ENCODE results near the gene KCTD2. TPM values are rescaled to one million over a fixed set of nuclear protein-coding genes. Genes with fewer than 3 reads are reported as not detected.
A peak's percentile ranks its signal among the peaks of the same experiment; 100 is the strongest.

The KCTD2 gene
- polyA plus RNA-seq, 2 of the 4 experiments (the other 2 are of a cell fraction): 18.8 to 31.3 TPM

DNA sequence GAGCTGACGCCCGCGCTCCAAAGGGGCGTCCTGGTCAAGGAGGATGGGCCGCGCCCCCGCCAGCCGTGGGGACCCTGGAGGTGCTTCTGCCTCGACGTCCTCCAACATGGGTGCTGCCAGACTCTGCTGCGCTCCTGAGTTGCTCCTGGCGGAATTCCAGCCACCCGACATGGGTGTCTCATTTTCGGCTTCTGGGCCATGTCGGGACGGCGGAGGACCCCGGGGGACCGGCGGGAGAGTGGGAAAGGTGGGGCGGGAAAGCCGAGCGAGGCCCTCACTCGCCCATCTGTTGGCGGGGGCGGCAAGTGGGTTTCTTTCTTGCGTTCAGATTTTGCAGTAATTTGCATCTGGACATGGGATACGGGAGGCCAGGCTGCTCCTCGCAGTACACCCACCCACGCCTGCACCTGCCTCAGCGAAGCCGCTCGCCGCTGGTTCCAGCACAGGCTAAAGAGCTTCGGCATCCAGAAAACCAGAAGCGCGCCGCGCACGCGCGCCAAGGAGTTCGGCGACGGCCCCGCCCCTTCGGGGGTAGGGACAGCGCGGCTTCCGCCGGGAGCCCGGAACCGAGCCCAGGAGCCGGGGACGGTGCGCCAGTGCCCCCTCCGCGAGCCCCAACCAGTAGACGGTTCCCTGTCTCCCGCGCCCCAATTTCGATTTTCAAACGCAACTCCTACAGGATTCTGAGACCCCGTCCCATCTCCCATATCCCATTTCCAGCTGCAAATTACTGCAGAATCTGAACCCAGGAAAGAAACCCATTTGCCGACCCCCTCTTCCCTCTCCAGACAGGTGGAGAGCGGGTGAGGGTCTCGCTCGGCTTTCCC lies 62.6 kb downstream of the KCTD2 start, which contains the start of gene ARMC7:
Gene ARMC7, plus strand, starts transcription at position 563 of the 827 bp plus-strand sequence. CDS start 320 bp downstream, outside the sequence.
- WGBS (ENCODE audit: missing lambda C conversion rate): 4% methylated on average over 67 of the region's 68 CpGs
- Histone ChIP-seq H3K4me2 (peak within 1 kb of the TSS; percentile 91), H3K4me1 (peaks cover 22% of the 10 kb centered on the region), H3K9me3 (no peaks in the 10 kb centered on the region), H3K4me3 (peak within 1 kb of the TSS; percentile 77), H3K27ac (peak within 1 kb of the TSS; percentile 91 to 94)
- POLR2A ChIA-PET: interaction anchor here (0.6 to 3.1 kb wide), 12 partner anchors 14 to 137 kb away, joined by 3 to 20 read pairs (median 4); partner anchors contain the start of genes ATP5PD, KCTD2, NT5C and NUP85
- CTCF ChIA-PET: interaction anchor here (1.0 to 81.8 kb wide), 6 partner anchors 12 to 211 kb away, joined by 3 to 3429 read pairs (median 406); partner anchors contain the start of genes ARMC7, ATP5PD, KCTD2 and NT5C
- ATAC-seq: peak; percentile 78 to 80
- TF ChIP-seq, protein P1, sequence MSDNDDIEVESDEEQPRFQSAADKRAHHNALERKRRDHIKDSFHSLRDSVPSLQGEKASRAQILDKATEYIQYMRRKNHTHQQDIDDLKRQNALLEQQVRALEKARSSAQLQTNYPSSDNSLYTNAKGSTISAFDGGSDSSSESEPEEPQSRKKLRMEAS (IDR thresholded peaks at IDR 0.05): peak; percentile 84
- TF ChIP-seq CHD4 (IDR thresholded peaks at IDR 0.05; ENCODE audit: borderline replicate concordance) (no peak), RAD21 (conservative IDR thresholded peaks at IDR 0.05 in 1 of 2, IDR thresholded peaks at IDR 0.05 in 1 of 2) (peak; percentile 32 to 46), MYC (IDR thresholded peaks at IDR 0.05; ENCODE audit: borderline replicate concordance, low read length) (peak; percentile 14; the same call in 1 of the 2 replicates), POLR2A (IDR thresholded peaks at IDR 0.05; ENCODE audit: low read length) (peak; percentile 83), EHF (CRISPR knock-in tag; IDR thresholded peaks at IDR 0.05) (no peak), TP53 (CRISPR knock-in tag; IDR thresholded peaks at IDR 0.05) (0 out of 2 replicates have a peak, but pooled peaks have one; percentile 73), ESRRA (IDR thresholded peaks at IDR 0.05; ENCODE audit: borderline replicate concordance, low read length) (no peak), POLR2AphosphoS2 (conservative IDR thresholded peaks at IDR 0.05; ENCODE audit: low read length) (peak; percentile 78), JUN (IDR thresholded peaks at IDR 0.05) (peak; percentile 65 to 84; a peak in 4 of 5 replicates), TFCP2L1 (CRISPR knock-in tag; IDR thresholded peaks at IDR 0.05) (0 out of 2 replicates have a peak, but pooled peaks have one; percentile 31), SMC3 (IDR thresholded peaks at IDR 0.05) (peak; percentile 22; the same call in 2 of the 3 replicates)
- TF ChIP-seq, protein P2, sequence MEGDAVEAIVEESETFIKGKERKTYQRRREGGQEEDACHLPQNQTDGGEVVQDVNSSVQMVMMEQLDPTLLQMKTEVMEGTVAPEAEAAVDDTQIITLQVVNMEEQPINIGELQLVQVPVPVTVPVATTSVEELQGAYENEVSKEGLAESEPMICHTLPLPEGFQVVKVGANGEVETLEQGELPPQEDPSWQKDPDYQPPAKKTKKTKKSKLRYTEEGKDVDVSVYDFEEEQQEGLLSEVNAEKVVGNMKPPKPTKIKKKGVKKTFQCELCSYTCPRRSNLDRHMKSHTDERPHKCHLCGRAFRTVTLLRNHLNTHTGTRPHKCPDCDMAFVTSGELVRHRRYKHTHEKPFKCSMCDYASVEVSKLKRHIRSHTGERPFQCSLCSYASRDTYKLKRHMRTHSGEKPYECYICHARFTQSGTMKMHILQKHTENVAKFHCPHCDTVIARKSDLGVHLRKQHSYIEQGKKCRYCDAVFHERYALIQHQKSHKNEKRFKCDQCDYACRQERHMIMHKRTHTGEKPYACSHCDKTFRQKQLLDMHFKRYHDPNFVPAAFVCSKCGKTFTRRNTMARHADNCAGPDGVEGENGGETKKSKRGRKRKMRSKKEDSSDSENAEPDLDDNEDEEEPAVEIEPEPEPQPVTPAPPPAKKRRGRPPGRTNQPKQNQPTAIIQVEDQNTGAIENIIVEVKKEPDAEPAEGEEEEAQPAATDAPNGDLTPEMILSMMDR (IDR thresholded peaks at IDR 0.05): peak; percentile 18; the same call in 1 of the 3 replicates
- TF ChIP-seq, protein P3, sequence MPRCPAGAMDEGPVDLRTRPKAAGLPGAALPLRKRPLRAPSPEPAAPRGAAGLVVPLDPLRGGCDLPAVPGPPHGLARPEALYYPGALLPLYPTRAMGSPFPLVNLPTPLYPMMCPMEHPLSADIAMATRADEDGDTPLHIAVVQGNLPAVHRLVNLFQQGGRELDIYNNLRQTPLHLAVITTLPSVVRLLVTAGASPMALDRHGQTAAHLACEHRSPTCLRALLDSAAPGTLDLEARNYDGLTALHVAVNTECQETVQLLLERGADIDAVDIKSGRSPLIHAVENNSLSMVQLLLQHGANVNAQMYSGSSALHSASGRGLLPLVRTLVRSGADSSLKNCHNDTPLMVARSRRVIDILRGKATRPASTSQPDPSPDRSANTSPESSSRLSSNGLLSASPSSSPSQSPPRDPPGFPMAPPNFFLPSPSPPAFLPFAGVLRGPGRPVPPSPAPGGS (IDR thresholded peaks at IDR 0.05): peak; percentile 74
- TF ChIP-seq, protein P4, sequence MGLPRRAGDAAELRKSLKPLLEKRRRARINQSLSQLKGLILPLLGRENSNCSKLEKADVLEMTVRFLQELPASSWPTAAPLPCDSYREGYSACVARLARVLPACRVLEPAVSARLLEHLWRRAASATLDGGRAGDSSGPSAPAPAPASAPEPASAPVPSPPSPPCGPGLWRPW (IDR thresholded peaks at IDR 0.05): no peak
- TF ChIP-seq, protein P5, sequence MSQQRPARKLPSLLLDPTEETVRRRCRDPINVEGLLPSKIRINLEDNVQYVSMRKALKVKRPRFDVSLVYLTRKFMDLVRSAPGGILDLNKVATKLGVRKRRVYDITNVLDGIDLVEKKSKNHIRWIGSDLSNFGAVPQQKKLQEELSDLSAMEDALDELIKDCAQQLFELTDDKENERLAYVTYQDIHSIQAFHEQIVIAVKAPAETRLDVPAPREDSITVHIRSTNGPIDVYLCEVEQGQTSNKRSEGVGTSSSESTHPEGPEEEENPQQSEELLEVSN (IDR thresholded peaks at IDR 0.05; ENCODE audit: borderline replicate concordance, low read depth): peak; percentile 89
- FAIRE-seq: no peak
- DNase-seq (ENCODE audit: low read depth in 1 of 2, low spot score in 1 of 2): peak; percentile 85 to 97

DNA sequence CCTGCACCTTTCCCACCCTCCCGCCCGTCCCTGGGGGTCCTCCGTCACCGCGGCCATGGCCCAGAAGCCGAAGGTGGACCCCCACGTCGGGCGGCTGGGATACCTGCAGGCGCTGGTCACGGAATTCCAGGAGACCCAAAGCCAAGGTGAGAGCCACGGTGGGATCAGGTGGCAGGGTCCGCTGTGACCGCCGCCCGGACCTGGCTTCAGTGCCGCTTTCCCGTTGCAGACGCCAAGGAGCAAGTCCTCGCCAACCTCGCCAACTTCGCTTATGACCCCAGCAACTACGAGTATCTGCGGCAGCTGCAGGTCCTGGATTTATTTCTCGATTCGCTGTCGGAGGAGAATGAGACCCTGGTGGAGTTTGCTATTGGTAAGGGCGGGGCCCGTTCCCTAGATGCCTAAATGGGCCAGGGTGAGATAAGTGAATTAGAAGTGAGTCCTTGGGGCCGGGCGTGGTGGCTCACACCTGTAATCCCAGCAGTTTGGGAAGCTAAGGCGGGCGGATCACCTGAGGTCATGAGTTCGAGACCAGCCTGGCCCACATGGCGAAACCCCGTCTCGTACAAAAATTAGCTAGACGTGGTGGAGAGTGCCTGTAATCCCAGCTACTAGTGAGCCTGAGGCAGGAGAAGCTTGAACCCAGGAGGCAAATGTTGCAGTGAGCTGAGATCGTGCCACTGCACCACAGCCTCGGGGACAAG lies 63.4 kb downstream of the KCTD2 start:
- peak overlapping the region; percentile 77 for H3K4me3 ChIP-seq
- FAIRE-seq (no peak), ATAC-seq (peak; percentile 3 to 6; a peak in 3 of 6 replicates), DNase-seq (ENCODE audit: low read depth in 1 of 2, low spot score in 1 of 2) (peak in 1 of 2 experiments; percentile 62)
- H3K9me3 ChIP-seq: no peaks in the 10 kb centered on the region
- ChIA-PET CTCF (interaction anchor here (1.0 to 81.8 kb wide), 6 partner anchors 11 to 212 kb away, joined by 3 to 3429 read pairs (median 406); partner anchors contain the start of genes ARMC7, ATP5PD, KCTD2 and NT5C), POLR2A (interaction anchor here (0.8 to 3.1 kb wide), 14 partner anchors 14 to 95 kb away, joined by 3 to 20 read pairs (median 4); partner anchors contain the start of genes ATP5PD, KCTD2, NT5C and NUP85)
- H3K27ac ChIP-seq: peak overlapping the region; percentile 91 to 94
- 26% methylated on average over 36 of the region's 40 CpGs for WGBS (ENCODE audit: missing lambda C conversion rate)
- peaks cover 29% of the 10 kb centered on the region for H3K4me1 ChIP-seq
- H3K4me2 ChIP-seq: peak overlapping the region; percentile 91
- TF ChIP-seq CHD4 (IDR thresholded peaks at IDR 0.05; ENCODE audit: borderline replicate concordance) (0 out of 2 replicates have a peak, but pooled peaks have one; percentile 9), JUN (IDR thresholded peaks at IDR 0.05) (no peak)
